ENCODE data around the gene APBB2. TPM values are rescaled to one million over a fixed set of nuclear protein-coding genes. Genes with fewer than 3 reads are reported as not detected.

The APBB2 gene
- total RNA-seq, 4 donors from 2014 or later: 139 to 248 (median 203) TPM

GRCh38 chr4:40881851-40882250 is 332.5 kb downstream of the APBB2 start:
- no peak overlapping the region for H3K4me3 ChIP-seq
- no peak for DNase-seq (ENCODE audit: low spot score in 2 of 2)
- H3K36me3 ChIP-seq: peaks cover 0 to 68% (median 0%) of the 10 kb centered on the region in 3 donors
- no peaks in the 10 kb centered on the region for H3K27me3 ChIP-seq
- H3K9me3 ChIP-seq: no peaks in the 10 kb centered on the region
- no peak overlapping the region for H3K27ac ChIP-seq
- no peaks in the 10 kb centered on the region for H3K4me1 ChIP-seq
- 79 to 81% methylated on average over 4 of the region's 4 CpGs for WGBS, 2 donors
- no peak for TF ChIP-seq POLR2A (IDR thresholded peaks at IDR 0.05)
- TF ChIP-seq EP300 (IDR thresholded peaks at IDR 0.05): no peak
- TF ChIP-seq CTCF (IDR thresholded peaks at IDR 0.05): no peak

- TF ChIP-seq POLR2A (IDR thresholded peaks at IDR 0.05) (no peak), CTCF (IDR thresholded peaks at IDR 0.05) (no peak), EP300 (IDR thresholded peaks at IDR 0.05) (no peak)
- H3K36me3 ChIP-seq: peaks cover 0 to 61% (median 0%) of the 10 kb centered on the region in 3 donors
- 45 to 63% methylated on average over 2 of the region's 2 CpGs for WGBS, 2 donors
These were observed 333.2 kb downstream of the APBB2 start for GRCh38 chr4:40881096-40881495.

GRCh38 chr4:40878548-40879055 is 335.7 kb downstream of the APBB2 start:
- 74 to 80% methylated on average over 6 of the region's 6 CpGs for WGBS, 2 donors
- DNase-seq (ENCODE audit: low spot score in 2 of 2): no peak
- H3K36me3 ChIP-seq: peaks cover 0 to 44% (median 0%) of the 10 kb centered on the region in 3 donors
- H3K4me1 ChIP-seq: no peaks in the 10 kb centered on the region
- H3K27ac ChIP-seq: peak overlapping the region in 1 of 4 donors; percentile 6
- TF ChIP-seq POLR2A (IDR thresholded peaks at IDR 0.05): no peak
- TF ChIP-seq EP300 (IDR thresholded peaks at IDR 0.05): no peak
- no peak for TF ChIP-seq CTCF (IDR thresholded peaks at IDR 0.05)
- no peak overlapping the region for H3K4me3 ChIP-seq
- H3K9me3 ChIP-seq: no peaks in the 10 kb centered on the region
- H3K27me3 ChIP-seq: no peaks in the 10 kb centered on the region

More at GRCh38 chr4:40881096-40881495, 333.2 kb downstream of the APBB2 start:
- H3K4me1 ChIP-seq: no peaks in the 10 kb centered on the region
- no peaks in the 10 kb centered on the region for H3K27me3 ChIP-seq
- H3K4me3 ChIP-seq: no peak overlapping the region
- no peak overlapping the region for H3K27ac ChIP-seq
- H3K9me3 ChIP-seq: no peaks in the 10 kb centered on the region
- DNase-seq (ENCODE audit: low spot score in 2 of 2): no peak

GRCh38 chr4:40877081-40877480 is 337.3 kb downstream of the APBB2 start:
- Histone ChIP-seq H3K27ac (no peak overlapping the region), H3K36me3 (peaks cover 0 to 40% (median 0%) of the 10 kb centered on the region in 3 donors), H3K4me3 (no peak overlapping the region), H3K9me3 (no peaks in the 10 kb centered on the region), H3K27me3 (no peaks in the 10 kb centered on the region), H3K4me1 (no peaks in the 10 kb centered on the region)
- TF ChIP-seq CTCF (IDR thresholded peaks at IDR 0.05) (no peak), EP300 (IDR thresholded peaks at IDR 0.05) (no peak)
- 86 to 92% methylated on average over 6 of the region's 6 CpGs for whole genome bisulfite sequencing, 2 donors
- DNase-seq (ENCODE audit: low spot score in 2 of 2): no peak

- WGBS, 2 donors: 92 to 94% methylated on average over 1 of the region's 1 CpG
- peaks cover 0 to 44% (median 0%) of the 10 kb centered on the region in 3 donors for H3K36me3 ChIP-seq
These were observed 338.7 kb downstream of the APBB2 start for GRCh38 chr4:40875507-40876150.

More at GRCh38 chr4:40875507-40876150, 338.7 kb downstream of the APBB2 start:
- H3K9me3 ChIP-seq: no peaks in the 10 kb centered on the region
- H3K27ac ChIP-seq: no peak overlapping the region
- no peak for DNase-seq (ENCODE audit: low spot score in 2 of 2)
- H3K4me3 ChIP-seq: no peak overlapping the region
- no peak for TF ChIP-seq CTCF (IDR thresholded peaks at IDR 0.05)
- TF ChIP-seq POLR2A (IDR thresholded peaks at IDR 0.05): no peak
- no peak for TF ChIP-seq EP300 (IDR thresholded peaks at IDR 0.05)
- H3K27me3 ChIP-seq: no peaks in the 10 kb centered on the region
- no peaks in the 10 kb centered on the region for H3K4me1 ChIP-seq

All from tibial nerve (tissue), 4 donors.